Measurements from ENCODE around the gene UHMK1.
"Not testable (repeated sequence)": the region's sequence is repeated elsewhere in the genome, so short reads cannot be mapped to it uniquely, and the experiment has no call there.

The UHMK1 gene

GRCh38 chr1:162561616-162562469 is 64.2 kb downstream of the UHMK1 start, which contains the start of gene UAP1:
Gene UAP1 (plus strand): TSS chr1:162561722. CDS start chr1:162566069, 4,347 bp downstream.
- Histone ChIP-seq H3K4me1 (ENCODE audit: insufficient read depth, low read length) (peaks cover 5% of the 10 kb centered on the region), H2AFZ (ENCODE audit: low read depth, low read length) (peak within 1 kb of the TSS; percentile 90), H3K27me3 (ENCODE audit: insufficient read depth, low read length) (no peaks in the 10 kb centered on the region), H3K4me3 (ENCODE audit: low read length) (peak within 1 kb of the TSS; percentile 85), H3K9me3 (ENCODE audit: low read length) (no peaks in the 10 kb centered on the region), H3K36me3 (ENCODE audit: insufficient read depth, low read length) (peaks cover 2% of the 10 kb centered on the region)

GRCh38 chr1:162562470-162562828 is 64.8 kb downstream of the UHMK1 start:
- Histone ChIP-seq H2AFZ (ENCODE audit: low read depth, low read length) (no peak overlapping the region), H3K27me3 (ENCODE audit: insufficient read depth, low read length) (no peaks in the 10 kb centered on the region), H3K4me3 (ENCODE audit: low read length) (peak overlapping the region; percentile 85), H3K4me1 (ENCODE audit: insufficient read depth, low read length) (peaks cover 5% of the 10 kb centered on the region), H3K36me3 (ENCODE audit: insufficient read depth, low read length) (peaks cover 7% of the 10 kb centered on the region), H3K9me3 (ENCODE audit: low read length) (no peaks in the 10 kb centered on the region)

- H2AFZ ChIP-seq (ENCODE audit: low read depth, low read length), result no peak overlapping the region
- no peaks in the 10 kb centered on the region for H3K27me3 ChIP-seq (ENCODE audit: insufficient read depth, low read length)
- H3K36me3 ChIP-seq (ENCODE audit: insufficient read depth, low read length), result peaks cover 21% of the 10 kb centered on the region
- H3K4me3 ChIP-seq (ENCODE audit: low read length), result no peak overlapping the region
- peaks cover 5% of the 10 kb centered on the region for H3K4me1 ChIP-seq (ENCODE audit: insufficient read depth, low read length)
- H3K9me3 ChIP-seq (ENCODE audit: low read length), result no peaks in the 10 kb centered on the region
Measured at GRCh38 chr1:162564762-162565218, 67.2 kb downstream of the UHMK1 start.

GRCh38 chr1:162565460-162565859 is 67.8 kb downstream of the UHMK1 start:
- H3K4me3 ChIP-seq (ENCODE audit: low read length), result no peak overlapping the region

GRCh38 chr1:162566870-162567269 is 69.3 kb downstream of the UHMK1 start:
- H3K27me3 ChIP-seq (ENCODE audit: insufficient read depth, low read length), result no peaks in the 10 kb centered on the region
- no peak overlapping the region for H3K4me3 ChIP-seq (ENCODE audit: low read length)
- H3K9me3 ChIP-seq (ENCODE audit: low read length), result no peaks in the 10 kb centered on the region
- H2AFZ ChIP-seq (ENCODE audit: low read depth, low read length), result no peak overlapping the region
- peaks cover 24% of the 10 kb centered on the region for H3K36me3 ChIP-seq (ENCODE audit: insufficient read depth, low read length)
- H3K4me1 ChIP-seq (ENCODE audit: insufficient read depth, low read length), result peaks cover 3% of the 10 kb centered on the region

More at GRCh38 chr1:162565460-162565859, 67.8 kb downstream of the UHMK1 start:
- Histone ChIP-seq H3K4me1 (ENCODE audit: insufficient read depth, low read length) (peaks cover 5% of the 10 kb centered on the region), H3K9me3 (ENCODE audit: low read length) (no peaks in the 10 kb centered on the region), H2AFZ (ENCODE audit: low read depth, low read length) (no peak overlapping the region), H3K36me3 (ENCODE audit: insufficient read depth, low read length) (peaks cover 21% of the 10 kb centered on the region), H3K27me3 (ENCODE audit: insufficient read depth, low read length) (no peaks in the 10 kb centered on the region)

DNA sequence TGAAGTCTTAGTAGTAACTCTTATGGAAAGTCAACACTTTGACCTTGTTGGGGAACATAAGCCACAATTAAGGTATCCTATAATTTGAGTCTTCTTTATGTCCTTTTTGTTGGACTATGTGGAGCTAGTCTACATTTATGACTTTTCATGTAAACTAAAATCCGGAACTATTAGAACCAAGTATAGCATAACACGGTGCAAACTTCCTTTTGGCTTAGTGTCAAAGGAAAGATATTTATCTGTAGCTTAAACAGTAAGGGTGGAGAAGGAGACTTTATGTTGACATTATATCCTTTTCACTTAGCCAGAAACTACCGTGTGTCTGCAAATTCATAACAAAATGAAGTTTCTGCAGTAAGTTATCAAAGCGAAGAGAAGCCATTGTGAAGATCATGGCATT is 71.2 kb downstream of the UHMK1 start:
- H2AFZ ChIP-seq (ENCODE audit: low read depth, low read length), result no peak overlapping the region
- H3K9me3 ChIP-seq (ENCODE audit: low read length), result no peaks in the 10 kb centered on the region
- H3K27me3 ChIP-seq (ENCODE audit: insufficient read depth, low read length), result no peaks in the 10 kb centered on the region
- H3K36me3 ChIP-seq (ENCODE audit: insufficient read depth, low read length), result peaks cover 24% of the 10 kb centered on the region
- H3K4me1 ChIP-seq (ENCODE audit: insufficient read depth, low read length), result no peaks in the 10 kb centered on the region
- H3K4me3 ChIP-seq (ENCODE audit: low read length), result no peak overlapping the region

DNA sequence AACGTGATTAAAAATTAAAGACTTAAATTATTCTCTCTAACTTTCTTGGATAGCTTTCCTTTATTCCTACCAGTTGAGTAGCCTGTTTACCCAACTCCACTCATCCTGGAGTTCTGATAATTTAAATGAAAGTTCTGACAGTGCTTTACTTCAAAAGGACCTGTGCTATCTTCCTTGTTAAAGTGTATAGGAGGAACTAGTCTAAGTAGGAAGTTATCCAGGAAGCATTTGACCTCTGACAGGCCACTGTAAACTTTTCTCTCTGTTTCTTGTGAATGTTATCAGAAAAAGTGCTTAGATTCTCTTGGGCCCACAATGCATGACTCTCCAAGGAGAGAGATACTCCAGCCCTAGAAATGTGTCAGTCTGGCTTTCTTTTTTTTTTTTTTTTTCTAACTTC is 73.1 kb downstream of the UHMK1 start:
- Histone ChIP-seq H3K36me3 (ENCODE audit: insufficient read depth, low read length) (peaks cover 24% of the 10 kb centered on the region), H3K4me3 (ENCODE audit: low read length) (no peak overlapping the region), H2AFZ (ENCODE audit: low read depth, low read length) (no peak overlapping the region), H3K4me1 (ENCODE audit: insufficient read depth, low read length) (no peaks in the 10 kb centered on the region), H3K9me3 (ENCODE audit: low read length) (no peaks in the 10 kb centered on the region), H3K27me3 (ENCODE audit: insufficient read depth, low read length) (no peaks in the 10 kb centered on the region)

GRCh38 chr1:162571121-162571520 is 73.5 kb downstream of the UHMK1 start:
- not testable (repeated sequence) for H3K27me3 ChIP-seq (ENCODE audit: insufficient read depth, low read length); H2AFZ ChIP-seq (ENCODE audit: low read depth, low read length); H3K4me1 ChIP-seq (ENCODE audit: insufficient read depth, low read length); H3K4me3 ChIP-seq (ENCODE audit: low read length); H3K9me3 ChIP-seq (ENCODE audit: low read length)
- H3K36me3 ChIP-seq (ENCODE audit: insufficient read depth, low read length), result peaks cover 24% of the 10 kb centered on the region

DNA sequence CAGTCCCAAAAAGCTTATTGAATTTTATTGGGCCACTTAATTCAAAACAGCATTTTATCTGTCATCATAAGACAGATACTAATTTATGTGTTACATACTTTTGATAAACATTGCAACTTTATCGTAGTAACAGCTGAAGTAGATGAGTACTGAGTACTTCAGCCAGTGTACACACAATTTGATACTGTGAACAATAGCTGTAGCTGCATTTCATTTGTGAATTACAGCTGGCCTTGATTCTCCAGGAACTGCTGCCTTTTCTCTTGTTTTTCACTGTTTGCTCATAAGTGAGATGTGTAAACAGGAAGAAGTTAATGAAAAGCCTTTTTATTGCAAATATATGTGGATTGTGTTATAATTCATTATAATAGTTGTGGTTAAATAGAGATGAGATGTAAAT is 74.1 kb downstream of the UHMK1 start:
- Histone ChIP-seq H2AFZ (ENCODE audit: low read depth, low read length) (no peak overlapping the region), H3K36me3 (ENCODE audit: insufficient read depth, low read length) (peaks cover 25% of the 10 kb centered on the region), H3K27me3 (ENCODE audit: insufficient read depth, low read length) (no peaks in the 10 kb centered on the region), H3K4me1 (ENCODE audit: insufficient read depth, low read length) (no peaks in the 10 kb centered on the region), H3K9me3 (ENCODE audit: low read length) (no peaks in the 10 kb centered on the region), H3K4me3 (ENCODE audit: low read length) (no peak overlapping the region)

DNA sequence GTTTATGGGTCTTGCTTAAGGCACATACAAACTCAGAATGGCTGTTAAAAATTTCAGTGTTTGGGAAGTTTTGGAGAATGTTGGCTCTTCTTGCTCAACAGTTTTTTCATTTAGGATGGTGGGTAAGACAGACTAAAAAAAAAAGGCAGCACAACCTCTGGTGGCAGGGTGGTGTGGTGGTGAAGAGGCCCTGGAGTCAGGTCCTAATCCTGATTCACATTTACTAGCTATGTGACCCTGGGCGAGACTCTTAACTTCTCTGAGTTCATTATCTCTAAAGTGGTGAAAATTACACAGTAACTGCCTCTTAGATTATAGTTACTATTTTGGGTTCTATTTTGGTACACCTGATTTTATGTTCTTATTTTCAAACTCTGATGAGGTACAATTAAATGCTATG is 75.5 kb downstream of the UHMK1 start:
- H3K36me3 ChIP-seq (ENCODE audit: insufficient read depth, low read length), result peaks cover 17% of the 10 kb centered on the region
- no peak overlapping the region for H3K4me3 ChIP-seq (ENCODE audit: low read length)
- no peaks in the 10 kb centered on the region for H3K9me3 ChIP-seq (ENCODE audit: low read length)
- no peaks in the 10 kb centered on the region for H3K27me3 ChIP-seq (ENCODE audit: insufficient read depth, low read length)
- H3K4me1 ChIP-seq (ENCODE audit: insufficient read depth, low read length), result no peaks in the 10 kb centered on the region
- H2AFZ ChIP-seq (ENCODE audit: low read depth, low read length), result no peak overlapping the region

- peaks cover 29% of the 10 kb centered on the region for H3K36me3 ChIP-seq (ENCODE audit: insufficient read depth, low read length)
Measured at GRCh38 chr1:162578071-162578700, 80.6 kb downstream of the UHMK1 start.

DNA sequence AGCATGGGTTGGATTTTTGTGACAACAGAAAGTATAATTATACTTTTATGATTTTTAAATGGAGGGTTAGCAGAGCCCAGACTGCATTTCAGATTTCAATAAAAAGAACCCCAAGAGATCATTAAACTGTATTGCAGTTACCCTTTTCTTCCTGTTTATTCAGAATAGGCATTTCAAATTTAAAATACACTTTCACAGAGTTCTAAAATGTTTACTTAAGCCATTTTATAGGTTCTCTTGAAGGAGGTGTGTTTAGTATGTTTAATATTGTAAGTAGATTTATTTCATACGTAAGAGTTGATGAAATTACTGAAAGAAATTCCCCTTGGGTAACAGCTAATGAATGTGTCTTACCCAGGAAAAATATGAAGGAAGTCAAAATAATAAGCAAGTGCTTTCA is 81.3 kb downstream of the UHMK1 start:
- Histone ChIP-seq H2AFZ (ENCODE audit: low read depth, low read length) (no peak overlapping the region), H3K27me3 (ENCODE audit: insufficient read depth, low read length) (no peaks in the 10 kb centered on the region), H3K9me3 (ENCODE audit: low read length) (no peaks in the 10 kb centered on the region), H3K4me3 (ENCODE audit: low read length) (no peak overlapping the region), H3K36me3 (ENCODE audit: insufficient read depth, low read length) (peaks cover 34% of the 10 kb centered on the region), H3K4me1 (ENCODE audit: insufficient read depth, low read length) (no peaks in the 10 kb centered on the region)

More at GRCh38 chr1:162578071-162578700, 80.6 kb downstream of the UHMK1 start:
- H3K4me1 ChIP-seq (ENCODE audit: insufficient read depth, low read length), result no peaks in the 10 kb centered on the region
- no peaks in the 10 kb centered on the region for H3K27me3 ChIP-seq (ENCODE audit: insufficient read depth, low read length)
- no peak overlapping the region for H2AFZ ChIP-seq (ENCODE audit: low read depth, low read length)
- no peak overlapping the region for H3K4me3 ChIP-seq (ENCODE audit: low read length)
- no peaks in the 10 kb centered on the region for H3K9me3 ChIP-seq (ENCODE audit: low read length)
